Esophagus muscularis mucosa (tissue), 4 donors: Measurements from ENCODE around the gene LDAH.

Experiments used
- EP300 ChIP-seq: sonication (generic); formaldehyde crosslinking; IDR thresholded peaks from one replicate; pipeline ENCODE4 v1.6.1; 2017; ENCODE audit warnings: antibody characterized with exemption
- POLR2A ChIP-seq: fragments of 450-650 bp; IDR thresholded peaks from one replicate; pipeline ENCODE4 v1.6.1; 2017; ENCODE audit warnings: antibody characterized with exemption, moderate library complexity, mild to moderate bottlenecking, low read depth
- POLR2AphosphoS5 ChIP-seq, 2 donors: sonication (generic); formaldehyde crosslinking; IDR thresholded peaks; one replicate each; pipeline ENCODE4 v1.6.1; 2017; ENCODE audit warnings: antibody characterized with exemption in 2 of 2
- TF ChIP-seq, protein P1 (sequence below), 3 experiments: fragments of 200-600 bp in 2 of 3; fragments of 450-650 bp in 1 of 3; sonication (generic) in 2 of 3; IDR thresholded peaks; one replicate each; pipeline ENCODE4 v1.5.1; 2017 to 2019; ENCODE audit warnings: antibody characterized with exemption in 3 of 3, mild to moderate bottlenecking in 2 of 3, moderate library complexity in 1 of 3

DNA sequence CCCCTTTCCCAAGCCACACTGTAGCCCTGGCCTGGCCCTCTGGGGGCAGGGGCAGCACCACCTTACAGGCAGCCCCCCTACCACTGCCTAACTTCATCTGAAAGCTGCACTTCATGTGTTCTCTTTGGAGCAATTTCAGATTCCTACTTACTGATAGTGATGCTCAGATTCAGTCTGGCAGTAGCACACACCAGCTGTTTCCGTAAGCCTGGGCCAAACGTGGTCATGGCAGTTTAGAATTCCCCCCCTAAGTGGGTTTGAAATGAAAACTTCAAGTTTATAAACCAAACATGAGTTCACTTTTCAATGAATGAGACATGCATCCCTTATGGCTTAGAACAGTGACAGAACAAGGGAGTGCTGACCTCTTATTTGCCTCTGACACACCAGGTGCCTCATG lies 126.5 kb downstream of the LDAH start:
- TF ChIP-seq POLR2AphosphoS5 (IDR thresholded peaks at IDR 0.05) (no peak), POLR2A (no peak), EP300 (no peak)
- TF ChIP-seq, protein P1, sequence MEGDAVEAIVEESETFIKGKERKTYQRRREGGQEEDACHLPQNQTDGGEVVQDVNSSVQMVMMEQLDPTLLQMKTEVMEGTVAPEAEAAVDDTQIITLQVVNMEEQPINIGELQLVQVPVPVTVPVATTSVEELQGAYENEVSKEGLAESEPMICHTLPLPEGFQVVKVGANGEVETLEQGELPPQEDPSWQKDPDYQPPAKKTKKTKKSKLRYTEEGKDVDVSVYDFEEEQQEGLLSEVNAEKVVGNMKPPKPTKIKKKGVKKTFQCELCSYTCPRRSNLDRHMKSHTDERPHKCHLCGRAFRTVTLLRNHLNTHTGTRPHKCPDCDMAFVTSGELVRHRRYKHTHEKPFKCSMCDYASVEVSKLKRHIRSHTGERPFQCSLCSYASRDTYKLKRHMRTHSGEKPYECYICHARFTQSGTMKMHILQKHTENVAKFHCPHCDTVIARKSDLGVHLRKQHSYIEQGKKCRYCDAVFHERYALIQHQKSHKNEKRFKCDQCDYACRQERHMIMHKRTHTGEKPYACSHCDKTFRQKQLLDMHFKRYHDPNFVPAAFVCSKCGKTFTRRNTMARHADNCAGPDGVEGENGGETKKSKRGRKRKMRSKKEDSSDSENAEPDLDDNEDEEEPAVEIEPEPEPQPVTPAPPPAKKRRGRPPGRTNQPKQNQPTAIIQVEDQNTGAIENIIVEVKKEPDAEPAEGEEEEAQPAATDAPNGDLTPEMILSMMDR (IDR thresholded peaks at IDR 0.05) = no peak
